RWPE1 (cell line): ENCODE results near the gene MED27.

Source experiments
- CTCF ChIA-PET: fragments of 350-600 bp; sonication (Branson Sonifier 250); formaldehyde crosslinking; extraction: SDS; loops from one replicate; lab custom pipeline; 2021; lab: Yijun Ruan, JAX
- POLR2A ChIA-PET: fragments of 400-600 bp; formaldehyde crosslinking; extraction: SDS; loops from one replicate; lab custom pipeline; 2020; ENCODE audit warnings: antibody characterized with exemption; ENCODE audit not compliant: low non-redundant PET; lab: Yijun Ruan, JAX
- DNase-seq: peaks from one replicate; pipeline ENCODE4 v3.0.0; 2012; ENCODE audit warnings: low spot score
- H3K27ac ChIP-seq: fragments of 450-650 bp; 2 replicates; pipeline ENCODE4 v1.5.1; 2017
- TF ChIP-seq, protein P1 (sequence below): fragments of 450-650 bp; conservative IDR thresholded peaks from 2 replicates; pipeline ENCODE4 v1.5.1; 2017; ENCODE audit warnings: low read depth, mild to moderate bottlenecking

Gene MED27

DNA sequence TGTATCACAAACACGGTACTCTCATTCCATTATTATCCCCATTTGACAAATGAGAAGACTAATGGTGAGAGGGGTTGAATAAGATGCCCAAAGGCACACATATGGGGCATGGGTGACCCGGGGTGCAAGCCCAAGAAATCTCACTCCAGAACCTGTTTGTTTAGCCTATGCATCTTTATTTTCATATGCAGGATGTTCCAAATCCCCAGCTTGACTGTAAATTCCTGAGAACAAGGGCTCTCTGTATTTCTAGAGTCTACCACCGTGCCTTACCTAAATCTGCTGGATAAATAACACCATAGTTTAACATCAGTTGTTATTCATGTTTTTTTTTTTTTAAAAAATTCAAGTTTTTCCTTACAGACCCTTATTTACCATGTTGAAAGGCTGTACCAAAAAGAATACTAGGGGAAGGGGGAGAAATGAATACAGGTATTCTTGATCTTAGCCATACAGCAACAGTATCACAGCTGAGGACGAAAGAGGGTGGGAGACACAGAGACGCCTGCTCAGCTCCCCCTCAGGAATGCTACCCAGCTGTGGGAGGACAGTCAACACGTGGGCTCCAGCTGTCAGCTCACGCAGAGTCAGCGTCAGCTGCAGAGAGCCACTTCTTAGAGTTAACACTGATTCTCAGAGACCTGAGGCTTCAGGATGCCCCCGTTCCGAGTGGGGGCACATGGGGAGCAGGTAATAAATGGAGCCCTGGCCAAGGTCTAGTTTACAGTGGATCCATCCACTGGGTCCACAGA is 86.6 kb downstream of the MED27 start:
- POLR2A ChIA-PET: no interaction called here
- CTCF ChIA-PET: interaction anchor here (0.6 kb wide), 2 partner anchors 42 to 157 kb away, joined by 3 read pairs; no protein-coding TSS in a partner anchor
- no peak overlapping the region for H3K27ac ChIP-seq
- TF ChIP-seq, protein P1, sequence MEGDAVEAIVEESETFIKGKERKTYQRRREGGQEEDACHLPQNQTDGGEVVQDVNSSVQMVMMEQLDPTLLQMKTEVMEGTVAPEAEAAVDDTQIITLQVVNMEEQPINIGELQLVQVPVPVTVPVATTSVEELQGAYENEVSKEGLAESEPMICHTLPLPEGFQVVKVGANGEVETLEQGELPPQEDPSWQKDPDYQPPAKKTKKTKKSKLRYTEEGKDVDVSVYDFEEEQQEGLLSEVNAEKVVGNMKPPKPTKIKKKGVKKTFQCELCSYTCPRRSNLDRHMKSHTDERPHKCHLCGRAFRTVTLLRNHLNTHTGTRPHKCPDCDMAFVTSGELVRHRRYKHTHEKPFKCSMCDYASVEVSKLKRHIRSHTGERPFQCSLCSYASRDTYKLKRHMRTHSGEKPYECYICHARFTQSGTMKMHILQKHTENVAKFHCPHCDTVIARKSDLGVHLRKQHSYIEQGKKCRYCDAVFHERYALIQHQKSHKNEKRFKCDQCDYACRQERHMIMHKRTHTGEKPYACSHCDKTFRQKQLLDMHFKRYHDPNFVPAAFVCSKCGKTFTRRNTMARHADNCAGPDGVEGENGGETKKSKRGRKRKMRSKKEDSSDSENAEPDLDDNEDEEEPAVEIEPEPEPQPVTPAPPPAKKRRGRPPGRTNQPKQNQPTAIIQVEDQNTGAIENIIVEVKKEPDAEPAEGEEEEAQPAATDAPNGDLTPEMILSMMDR: no peak
- DNase-seq: no peak

DNA sequence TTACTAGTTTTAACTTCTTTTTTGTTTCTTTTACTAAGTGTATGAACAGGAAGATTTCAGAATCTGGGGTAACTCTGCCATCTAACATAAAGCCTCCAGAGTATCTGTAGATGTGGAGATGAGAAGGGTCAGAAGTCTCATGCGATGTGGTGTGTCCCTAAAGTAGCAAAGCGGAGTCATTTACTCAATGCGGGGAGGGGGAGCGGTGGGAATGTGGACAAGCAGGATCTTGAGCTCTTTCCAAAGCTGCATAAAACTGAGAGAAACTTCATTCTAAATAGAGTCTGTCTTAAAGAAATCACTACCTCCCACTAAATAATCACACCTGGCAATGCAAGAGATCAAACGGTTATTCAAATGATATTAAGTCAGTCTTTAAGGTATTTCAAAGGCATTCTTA is 92.4 kb downstream of the MED27 start:
- no peak overlapping the region for H3K27ac ChIP-seq
- ChIA-PET CTCF (interaction anchor here (0.6 kb wide), 2 partner anchors 20 to 180 kb away, joined by 3 to 4 read pairs; no protein-coding TSS in a partner anchor), POLR2A (no interaction called here)
- TF ChIP-seq, protein P1: no peak
- no peak for DNase-seq

DNA sequence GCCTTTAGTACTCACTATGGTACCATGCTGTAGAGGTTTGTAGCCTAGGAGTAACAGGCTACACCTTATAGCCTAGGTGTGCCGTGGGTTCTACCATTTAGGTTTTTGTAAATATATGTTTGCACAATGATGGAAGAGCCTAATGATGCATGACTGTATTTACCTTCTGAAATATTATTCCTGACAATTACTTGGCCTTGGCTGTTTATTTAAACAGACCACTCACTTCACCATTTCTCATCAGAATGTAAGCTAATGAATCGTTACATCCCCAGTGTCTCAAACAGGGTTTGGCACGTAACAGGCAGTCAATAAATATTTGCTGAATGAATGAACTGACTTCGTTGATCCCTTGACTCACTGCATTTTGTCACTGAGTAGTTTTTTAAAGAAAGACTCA is 93.1 kb downstream of the MED27 start:
- H3K27ac ChIP-seq: no peak overlapping the region
- TF ChIP-seq, protein P1: no peak
- no peak for DNase-seq
- CTCF ChIA-PET: no interaction called here
- POLR2A ChIA-PET: interaction anchor here (0.6 kb wide), 1 partner anchor 183 kb away, joined by 3 read pairs; no protein-coding TSS in a partner anchor

DNA sequence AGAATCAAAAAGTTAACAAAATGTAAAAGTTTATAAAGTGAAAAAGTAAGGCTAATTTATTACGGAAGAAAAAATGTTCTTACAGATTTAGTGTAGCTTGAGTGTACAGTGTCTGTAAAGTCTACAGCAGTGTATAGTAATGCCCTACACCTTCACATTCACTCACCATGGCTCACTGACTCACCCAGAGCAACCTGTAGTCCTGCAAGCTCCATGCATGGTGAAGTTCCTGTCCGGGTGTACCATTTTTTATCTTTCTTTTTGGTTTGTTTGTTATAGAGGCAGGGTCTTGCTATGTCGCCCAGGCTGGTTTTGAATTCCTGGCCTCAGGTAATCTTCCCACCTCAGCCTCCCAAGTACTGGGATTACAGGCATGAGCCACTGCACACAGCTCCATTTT is 93.6 kb downstream of the MED27 start:
- H3K27ac ChIP-seq: no peak overlapping the region
- no peak for DNase-seq
- TF ChIP-seq, protein P1: no peak
- ChIA-PET POLR2A (no interaction called here), CTCF (no interaction called here)

DNA sequence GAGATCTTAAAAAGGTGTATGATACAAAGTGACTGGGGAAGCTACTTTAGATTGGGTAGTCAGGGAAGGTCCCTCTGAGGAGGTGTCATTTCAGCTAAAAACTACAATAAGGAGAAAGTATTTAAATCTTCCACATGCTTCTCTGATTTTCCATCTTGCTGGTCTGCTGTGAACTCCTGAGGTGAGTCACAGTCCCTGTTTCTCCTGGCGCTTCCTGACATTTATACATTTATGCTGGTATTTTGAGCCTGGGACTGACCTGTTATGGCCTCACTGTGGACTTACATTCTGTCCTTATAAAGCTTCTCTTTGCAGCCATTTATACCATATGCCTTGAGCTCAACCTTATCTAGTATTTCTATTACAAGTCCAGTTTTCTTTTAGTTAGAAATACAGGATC is 95.1 kb downstream of the MED27 start:
- no peak overlapping the region for H3K27ac ChIP-seq
- TF ChIP-seq, protein P1: no peak
- POLR2A ChIA-PET: no interaction called here
- DNase-seq: no peak
- CTCF ChIA-PET: no interaction called here

DNA sequence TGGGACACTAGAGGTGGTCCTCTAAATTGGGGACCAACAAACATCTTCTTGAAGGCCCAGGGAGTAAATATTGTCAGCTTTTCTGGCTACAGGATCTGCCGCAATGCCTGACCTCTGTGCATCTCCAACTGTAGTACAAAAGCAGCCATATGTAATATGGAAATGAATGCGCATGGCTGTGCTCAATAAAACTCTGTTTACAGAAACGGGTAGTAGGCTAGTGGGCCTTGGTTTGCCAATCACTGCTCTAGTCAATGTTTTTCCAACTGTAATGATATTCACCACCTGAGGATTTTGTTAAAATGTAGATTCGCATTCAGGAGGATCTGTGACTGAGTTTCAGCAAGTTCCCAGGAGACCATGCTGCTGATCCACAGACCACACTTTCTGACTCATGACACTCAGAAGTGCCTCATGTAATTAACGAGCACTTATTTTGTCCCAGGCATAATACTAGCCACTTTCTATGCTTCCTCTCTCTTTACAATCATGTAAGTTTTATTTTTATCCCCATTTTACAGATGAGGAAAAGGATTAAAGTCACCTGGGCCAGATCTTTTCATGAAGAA is 96.9 kb downstream of the MED27 start:
- no peak for DNase-seq
- TF ChIP-seq, protein P1: no peak
- POLR2A ChIA-PET: no interaction called here
- H3K27ac ChIP-seq: no peak overlapping the region
- CTCF ChIA-PET: no interaction called here
